ENCODE data around the gene LITAF. TPM values are rescaled to one million over a fixed set of nuclear protein-coding genes. Genes with fewer than 3 reads are reported as not detected.

The LITAF gene
- total and polyA plus RNA-seq, 4 donors: 5.2 to 65.2 (median 36.0) TPM

GRCh38 chr16:11599579-11599978 lies 12.9 kb upstream of the LITAF start:
- H3K4me3 ChIP-seq (ENCODE audit: low read depth in 1 of 3, low read length in 3 of 3): no peak overlapping the region
- H3K9me3 ChIP-seq (ENCODE audit: control insufficient read depth in 4 of 4, low read length in 3 of 4): no peaks in the 10 kb centered on the region
- TF ChIP-seq RXRA (IDR thresholded peaks at IDR 0.05) (no peak), CTCF (IDR thresholded peaks at IDR 0.05; ENCODE audit: low read depth, low read length, missing input control) (no peak), HNF4A (conservative IDR thresholded peaks at IDR 0.05) (no peak), YY1 (IDR thresholded peaks at IDR 0.05) (no peak), MAX (IDR thresholded peaks at IDR 0.05) (no peak), RAD21 (IDR thresholded peaks at IDR 0.05) (no peak), FOXA1 (IDR thresholded peaks at IDR 0.05) (no peak), FOXA2 (IDR thresholded peaks at IDR 0.05) (no peak), NR2F2 (IDR thresholded peaks at IDR 0.05) (no peak), HNF4G (IDR thresholded peaks at IDR 0.05) (no peak)
- no peaks in the 10 kb centered on the region for H3K27me3 ChIP-seq (ENCODE audit: control insufficient read depth in 4 of 4, insufficient read depth in 4 of 4, low read length in 3 of 4)
- 96% methylated on average over 4 of the region's 4 CpGs for WGBS
- no peak for DNase-seq (ENCODE audit: low spot score)
- H3K9ac ChIP-seq (ENCODE audit: low read depth in 1 of 2, low read length in 2 of 2): no peak overlapping the region
- H3K4me1 ChIP-seq (ENCODE audit: control insufficient read depth in 4 of 4, insufficient read depth in 4 of 4, low read length in 3 of 4): no peaks in the 10 kb centered on the region
- H3K27ac ChIP-seq (ENCODE audit: low read depth in 1 of 2, low read length in 2 of 2): no peak overlapping the region
- no peaks in the 10 kb centered on the region for H3K36me3 ChIP-seq (ENCODE audit: control insufficient read depth in 4 of 4, insufficient read depth in 3 of 4, low read depth in 1 of 4, low read length in 3 of 4)

GRCh38 chr16:11597235-11598095 lies 10.7 kb upstream of the LITAF start:
- no peaks in the 10 kb centered on the region for H3K36me3 ChIP-seq (ENCODE audit: control insufficient read depth in 4 of 4, insufficient read depth in 3 of 4, low read depth in 1 of 4, low read length in 3 of 4)
- no peaks in the 10 kb centered on the region for H3K27me3 ChIP-seq (ENCODE audit: control insufficient read depth in 4 of 4, insufficient read depth in 4 of 4, low read length in 3 of 4)
- no peak for DNase-seq (ENCODE audit: low spot score)
- H3K9me3 ChIP-seq (ENCODE audit: control insufficient read depth in 4 of 4, low read length in 3 of 4): no peaks in the 10 kb centered on the region
- TF ChIP-seq TAF1 (conservative IDR thresholded peaks at IDR 0.05): no peak
- no peak for TF ChIP-seq RAD21 (IDR thresholded peaks at IDR 0.05)
- TF ChIP-seq JUND (IDR thresholded peaks at IDR 0.05): no peak
- TF ChIP-seq RXRA (IDR thresholded peaks at IDR 0.05): no peak
- no peak for TF ChIP-seq NR2F2 (IDR thresholded peaks at IDR 0.05)
- no peak for TF ChIP-seq REST (IDR thresholded peaks at IDR 0.05)
- TF ChIP-seq SP1 (IDR thresholded peaks at IDR 0.05): no peak
- TF ChIP-seq FOXA2 (IDR thresholded peaks at IDR 0.05): no peak
- TF ChIP-seq HNF4G (IDR thresholded peaks at IDR 0.05): no peak
- no peak overlapping the region for H3K4me3 ChIP-seq (ENCODE audit: low read depth in 1 of 3, low read length in 3 of 3)
- H3K4me1 ChIP-seq (ENCODE audit: control insufficient read depth in 4 of 4, insufficient read depth in 4 of 4, low read length in 3 of 4): no peaks in the 10 kb centered on the region
- WGBS: 85% methylated on average over 14 of the region's 14 CpGs
- no peak overlapping the region for H3K9ac ChIP-seq (ENCODE audit: low read depth in 1 of 2, low read length in 2 of 2)
- H3K27ac ChIP-seq (ENCODE audit: low read depth in 1 of 2, low read length in 2 of 2): peak overlapping the region; percentile 6 to 56
